ENCODE measurements around the gene GNA14. TPM values are rescaled to one million over a fixed set of nuclear protein-coding genes. Genes with fewer than 3 reads are reported as not detected.

The GNA14 gene
- total RNA-seq, 1 experiment from 2014 or later: 1.3 TPM

DNA sequence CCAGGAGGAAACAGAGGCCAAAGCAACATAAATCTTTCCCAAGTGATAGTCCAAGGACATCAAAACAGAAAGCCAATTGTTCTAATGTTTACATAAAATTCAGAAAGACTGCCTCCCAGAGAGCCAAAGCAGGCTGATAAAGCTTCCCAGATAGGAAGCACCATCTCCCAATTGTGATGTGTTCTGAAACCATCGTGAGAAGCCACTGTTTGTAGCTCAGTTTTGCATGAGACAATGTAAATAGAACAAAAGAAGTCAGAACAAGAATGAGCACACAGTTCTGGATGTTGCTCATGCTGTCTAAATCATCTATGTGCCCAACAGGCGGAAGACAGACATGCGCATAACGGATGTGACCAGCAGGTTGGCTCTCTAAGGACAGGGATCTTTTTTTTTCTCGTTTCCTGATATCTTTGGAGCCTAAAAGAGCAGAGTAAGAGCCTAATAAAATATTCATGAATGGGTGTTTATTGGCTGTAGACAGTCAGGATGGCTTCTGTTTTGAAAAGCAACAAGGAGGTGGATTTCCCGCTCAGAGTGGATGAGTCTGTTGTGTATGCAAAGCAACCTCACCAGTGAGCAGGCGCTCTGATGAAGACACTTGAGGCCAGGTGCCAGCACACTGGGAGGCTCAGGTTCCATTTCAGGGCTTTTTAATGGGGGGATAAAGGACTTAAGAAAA lies 113.6 kb downstream of the GNA14 start:
- no TSS peak for BruUV-seq (replicated peaks)
- Histone ChIP-seq H3K4me3 (no peak overlapping the region), H3K27ac (no peak overlapping the region), H3K9me3 (ENCODE audit: insufficient read depth, low read depth) (0 out of 2 replicates have a peak, but pooled peaks cover 10% of the 10 kb centered on the region), H4K20me1 (ENCODE audit: insufficient read depth) (no peaks in the 10 kb centered on the region), H3K4me2 (no peak overlapping the region), H2AFZ (no peak overlapping the region), H3K79me2 (ENCODE audit: low read depth) (no peaks in the 10 kb centered on the region), H3K27me3 (ENCODE audit: insufficient read depth, low read depth) (no peaks in the 10 kb centered on the region), H3K4me1 (replicated peaks; ENCODE audit: insufficient read depth) (no peaks in the 10 kb centered on the region), H3K36me3 (ENCODE audit: low read depth) (no peaks in the 10 kb centered on the region), H3K9me2 (ENCODE audit: insufficient read depth) (no peaks in the 10 kb centered on the region), H3F3A (ENCODE audit: insufficient read depth, low read depth) (no peaks in the 10 kb centered on the region)
- CTCF ChIA-PET: no interaction called here
- TF ChIP-seq EZH2 (IDR thresholded peaks at IDR 0.05; ENCODE audit: low read depth): no peak
- TF ChIP-seq, protein P1, sequence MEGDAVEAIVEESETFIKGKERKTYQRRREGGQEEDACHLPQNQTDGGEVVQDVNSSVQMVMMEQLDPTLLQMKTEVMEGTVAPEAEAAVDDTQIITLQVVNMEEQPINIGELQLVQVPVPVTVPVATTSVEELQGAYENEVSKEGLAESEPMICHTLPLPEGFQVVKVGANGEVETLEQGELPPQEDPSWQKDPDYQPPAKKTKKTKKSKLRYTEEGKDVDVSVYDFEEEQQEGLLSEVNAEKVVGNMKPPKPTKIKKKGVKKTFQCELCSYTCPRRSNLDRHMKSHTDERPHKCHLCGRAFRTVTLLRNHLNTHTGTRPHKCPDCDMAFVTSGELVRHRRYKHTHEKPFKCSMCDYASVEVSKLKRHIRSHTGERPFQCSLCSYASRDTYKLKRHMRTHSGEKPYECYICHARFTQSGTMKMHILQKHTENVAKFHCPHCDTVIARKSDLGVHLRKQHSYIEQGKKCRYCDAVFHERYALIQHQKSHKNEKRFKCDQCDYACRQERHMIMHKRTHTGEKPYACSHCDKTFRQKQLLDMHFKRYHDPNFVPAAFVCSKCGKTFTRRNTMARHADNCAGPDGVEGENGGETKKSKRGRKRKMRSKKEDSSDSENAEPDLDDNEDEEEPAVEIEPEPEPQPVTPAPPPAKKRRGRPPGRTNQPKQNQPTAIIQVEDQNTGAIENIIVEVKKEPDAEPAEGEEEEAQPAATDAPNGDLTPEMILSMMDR (conservative IDR thresholded peaks at IDR 0.05): no peak
- intact Hi-C loops (cut with micrococcal nuclease; ENCODE audit: unreplicated experiment): no loop called here
- no peak for DNase-seq
- POLR2A ChIA-PET (ENCODE audit: unreplicated experiment): no interaction called here

DNA sequence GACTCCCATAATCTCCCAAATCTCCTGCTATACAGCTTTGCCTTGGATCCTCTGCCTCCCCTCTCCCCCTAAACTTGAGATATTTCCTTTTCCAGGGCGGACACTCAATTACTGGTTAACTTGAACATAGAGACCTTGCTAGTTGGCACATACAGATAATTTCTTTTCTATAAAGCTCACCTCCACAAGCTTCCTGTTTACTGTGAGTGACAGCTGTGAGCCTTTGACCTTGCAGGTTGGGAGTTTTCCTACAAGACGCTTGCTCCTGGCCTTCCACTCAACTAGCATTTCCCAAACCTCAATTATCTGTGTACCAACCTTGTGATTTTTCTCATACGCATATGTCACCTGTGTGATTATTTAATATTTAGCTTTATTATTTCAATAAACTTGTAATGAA lies 114.5 kb downstream of the GNA14 start:
- Histone ChIP-seq H3K9me2 (ENCODE audit: insufficient read depth) (no peaks in the 10 kb centered on the region), H3K27ac (no peak overlapping the region), H3K79me2 (ENCODE audit: low read depth) (no peaks in the 10 kb centered on the region), H3K9me3 (ENCODE audit: insufficient read depth, low read depth) (0 out of 2 replicates have a peak, but pooled peaks cover 3% of the 10 kb centered on the region), H3K4me3 (no peak overlapping the region), H3K4me1 (replicated peaks; ENCODE audit: insufficient read depth) (no peaks in the 10 kb centered on the region), H3K4me2 (no peak overlapping the region), H4K20me1 (ENCODE audit: insufficient read depth) (no peaks in the 10 kb centered on the region), H3K36me3 (ENCODE audit: low read depth) (no peaks in the 10 kb centered on the region), H3K27me3 (ENCODE audit: insufficient read depth, low read depth) (no peaks in the 10 kb centered on the region), H3F3A (ENCODE audit: insufficient read depth, low read depth) (no peaks in the 10 kb centered on the region), H2AFZ (no peak overlapping the region)
- BruUV-seq (replicated peaks): no TSS peak
- ChIA-PET CTCF (no interaction called here), POLR2A (ENCODE audit: unreplicated experiment) (no interaction called here)
- intact Hi-C loops (cut with micrococcal nuclease; ENCODE audit: unreplicated experiment): no loop called here
- TF ChIP-seq, protein P1 (conservative IDR thresholded peaks at IDR 0.05): no peak
- TF ChIP-seq EZH2 (IDR thresholded peaks at IDR 0.05; ENCODE audit: low read depth): no peak
- no peak for DNase-seq

DNA sequence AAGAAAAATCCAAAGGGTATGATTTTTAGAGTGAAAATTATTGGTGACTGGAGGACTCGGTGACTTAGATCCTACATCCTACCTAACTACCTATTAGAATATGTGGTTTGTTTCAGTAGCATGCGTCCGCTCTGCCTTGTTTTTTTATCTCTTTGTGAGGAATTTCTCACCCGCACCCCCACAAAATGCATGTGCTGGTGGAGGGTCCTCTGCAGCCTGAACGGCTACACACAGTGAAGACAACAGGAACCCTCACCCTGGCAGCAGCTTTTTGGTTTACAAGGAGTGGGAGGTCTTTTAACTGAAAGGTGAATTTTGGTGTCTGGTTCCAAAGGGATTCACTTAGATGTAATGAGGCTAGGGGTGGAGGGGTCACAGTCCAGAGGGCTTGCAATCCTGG lies 115.5 kb downstream of the GNA14 start:
- intact Hi-C loops (cut with micrococcal nuclease; ENCODE audit: unreplicated experiment): no loop called here
- H3K9me3 ChIP-seq (ENCODE audit: insufficient read depth, low read depth): no peaks in the 10 kb centered on the region
- BruUV-seq (replicated peaks): no TSS peak
- H3K9me2 ChIP-seq (ENCODE audit: insufficient read depth): no peaks in the 10 kb centered on the region
- no peak overlapping the region for H3K4me2 ChIP-seq
- no peak for DNase-seq
- H3K4me1 ChIP-seq (replicated peaks; ENCODE audit: insufficient read depth): no peaks in the 10 kb centered on the region
- H3K4me3 ChIP-seq: no peak overlapping the region
- no peaks in the 10 kb centered on the region for H3K36me3 ChIP-seq (ENCODE audit: low read depth)
- no peaks in the 10 kb centered on the region for H3K27me3 ChIP-seq (ENCODE audit: insufficient read depth, low read depth)
- H4K20me1 ChIP-seq (ENCODE audit: insufficient read depth): no peaks in the 10 kb centered on the region
- TF ChIP-seq, protein P1 (conservative IDR thresholded peaks at IDR 0.05): no peak
- TF ChIP-seq EZH2 (IDR thresholded peaks at IDR 0.05; ENCODE audit: low read depth): no peak
- H2AFZ ChIP-seq: no peak overlapping the region
- H3K27ac ChIP-seq: no peak overlapping the region
- no peaks in the 10 kb centered on the region for H3K79me2 ChIP-seq (ENCODE audit: low read depth)
- H3F3A ChIP-seq (ENCODE audit: insufficient read depth, low read depth): no peaks in the 10 kb centered on the region
- CTCF ChIA-PET: no interaction called here
- POLR2A ChIA-PET (ENCODE audit: unreplicated experiment): no interaction called here

All from PC-9 (cell line).